Sciatic nerve (tissue), 2 donors: Measurements from ENCODE around the gene SGIP1. TPM values are rescaled to one million over a fixed set of nuclear protein-coding genes. Genes with fewer than 3 reads are reported as not detected.
A peak's percentile ranks its signal among the peaks of the same experiment; 100 is the strongest.
"Not testable (repeated sequence)": the region's sequence is repeated elsewhere in the genome, so short reads cannot be mapped to it uniquely, and the experiment has no call there.

Experiments used
- ATAC-seq: fragments of 200-7000 bp; cut with Tn5 transposase; one replicate; pipeline ENCODE4 v1.9.1; 2020; ENCODE audit warnings: mild to moderate bottlenecking, moderate library complexity
- DNase-seq: peaks from one replicate; pipeline ENCODE4 v3.0.0-alpha.2; 2020; ENCODE audit warnings: low spot score
- intact Hi-C: fragments of 100-400 bp; cut with DNase I; formaldehyde crosslinking; loops from one replicate; pipeline ENCODE4 v1.14.2; 2022
- total RNA-seq: library from RNA; stranded (reverse); fragmentation: NEBNext Ultra II Directional; extraction: Animal tissue kit (Norgen Biotek cat#: 25700); gene quantifications from one replicate; pipeline ENCODE4 v1.2.1, GENCODE V29; 2021
- donor health status: DM: no; HTN: no; CAD: no.
- donor health status: DM: no; HTN: no; CAD: no.

SGIP1 gene
- total RNA-seq, 1 donor from 2014 or later, result 7.0 TPM

DNA sequence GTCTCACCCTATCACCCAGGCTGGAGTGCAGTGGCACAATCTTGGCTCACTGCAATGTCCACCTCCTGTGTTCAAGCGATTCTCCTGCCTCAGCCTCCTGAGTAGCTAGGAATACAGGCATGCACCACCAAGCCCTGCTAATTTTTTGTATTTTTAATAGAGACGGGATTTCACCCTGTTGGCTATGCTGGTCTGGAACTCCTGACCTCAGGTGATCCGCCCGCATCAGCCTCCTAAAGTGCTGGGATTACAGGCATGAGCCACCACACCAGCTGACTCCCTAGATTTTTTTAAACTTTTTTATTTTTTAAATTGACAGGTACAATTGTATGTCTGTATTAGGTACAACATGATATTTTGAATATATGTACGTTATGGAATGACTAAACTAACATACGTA is 200.6 kb downstream of the SGIP1 start:
- DNase-seq, ATAC-seq, intact Hi-C loops: not testable (repeated sequence)

DNA sequence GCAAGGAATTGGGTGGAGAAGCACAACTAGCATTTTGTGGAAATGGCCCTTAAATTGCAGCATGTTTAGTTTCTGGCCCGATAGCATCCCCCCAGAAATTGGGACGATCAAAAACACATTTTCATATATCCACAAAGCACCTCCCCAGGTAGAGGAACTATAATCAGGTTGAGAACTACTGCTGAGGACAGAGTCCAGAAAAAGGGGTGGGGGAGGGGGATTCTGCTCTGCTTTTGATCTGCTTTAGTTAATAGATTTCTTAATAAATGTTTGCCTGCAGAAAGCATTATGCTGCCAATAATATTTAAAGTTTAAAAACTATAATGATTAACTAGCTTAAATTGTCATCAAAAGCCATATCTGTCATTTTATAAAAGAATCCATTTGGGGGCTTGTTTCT is 203.9 kb downstream of the SGIP1 start:
- DNase-seq, result no peak

GRCh38 chr1:66739401-66740157 is 205.6 kb downstream of the SGIP1 start:
- no peak for DNase-seq
- intact Hi-C loops, result no loop called here
- ATAC-seq, result no peak

More for the DNA sequence above, 203.9 kb downstream of the SGIP1 start:
- intact Hi-C loops, result no loop called here
- ATAC-seq, result no peak

DNA sequence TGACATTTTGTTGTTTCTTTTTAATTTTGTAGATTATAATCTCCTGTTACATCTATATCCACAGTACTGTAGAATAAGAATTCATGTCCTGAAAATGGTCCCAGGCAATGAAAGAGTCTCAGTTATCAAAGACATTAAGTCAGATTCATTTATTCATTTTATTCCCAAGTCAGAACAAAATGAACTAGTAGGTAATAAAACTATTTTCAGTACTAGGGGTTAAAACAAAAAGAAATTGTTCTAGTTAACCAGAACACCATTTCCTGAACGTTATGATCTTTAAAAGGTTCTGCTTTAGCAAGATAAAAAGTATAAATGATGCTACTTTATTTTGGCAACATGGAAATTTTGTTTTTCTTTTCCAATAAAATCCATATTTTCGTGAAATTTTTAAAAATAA is 211.5 kb downstream of the SGIP1 start:
- intact Hi-C loops, result no loop called here
- DNase-seq, result no peak
- no peak for ATAC-seq

DNA sequence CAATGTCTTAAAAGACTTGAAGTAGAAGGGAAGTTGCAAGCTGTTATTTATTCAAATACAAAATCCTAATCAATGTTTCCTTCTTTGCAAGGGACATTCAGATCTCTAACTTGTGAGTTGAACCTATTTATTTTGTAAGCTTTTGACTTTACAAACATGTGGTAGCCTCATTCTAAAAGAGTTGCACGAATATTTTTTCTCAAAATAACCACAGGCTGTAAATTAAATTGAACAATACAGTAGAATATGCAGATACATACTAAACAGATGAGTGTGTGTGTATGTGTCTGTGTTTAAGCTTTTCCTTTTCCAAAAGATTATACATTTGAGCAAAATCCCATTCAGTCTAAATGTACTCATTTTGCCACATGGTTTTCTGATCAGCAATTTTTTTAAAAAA is 213.5 kb downstream of the SGIP1 start:
- intact Hi-C loops, result no loop called here
- ATAC-seq (no peak), DNase-seq (no peak)

GRCh38 chr1:66750577-66750976 is 216.6 kb downstream of the SGIP1 start:
- no peak for DNase-seq
- intact Hi-C loops, result no loop called here
- no peak for ATAC-seq

DNA sequence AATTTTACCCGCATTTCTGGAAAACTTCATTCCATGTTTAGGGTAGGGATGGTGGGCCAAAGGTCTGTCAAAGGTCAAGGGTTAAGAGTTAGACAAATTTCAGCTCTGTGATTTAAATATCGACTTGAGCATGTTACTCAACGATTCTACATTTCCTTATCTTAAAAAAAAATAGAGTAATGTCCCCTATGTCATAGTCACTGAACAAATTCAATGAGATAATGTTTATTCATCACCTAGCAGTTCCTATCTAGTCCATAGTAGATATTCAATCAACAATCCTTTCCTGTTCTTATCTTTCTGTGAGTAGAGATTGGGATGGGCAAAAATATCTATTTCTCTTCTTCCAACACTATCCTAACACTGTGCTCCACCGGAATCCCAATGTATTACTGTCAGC is 217.2 kb downstream of the SGIP1 start:
- ATAC-seq (no peak), DNase-seq (no peak)
- intact Hi-C loops, result no loop called here

- peak; percentile 67 for DNase-seq
- peak; percentile 91 for ATAC-seq
- intact Hi-C loops, result no loop called here
Observed at GRCh38 chr1:66752000-66752592, 218.1 kb downstream of the SGIP1 start, which contains the start of gene DYNLT5. DYNLT5 (plus strand) TSS chr1:66752459; CDS start chr1:66754659, 2,200 bp downstream.

GRCh38 chr1:66752671-66753371 is 218.9 kb downstream of the SGIP1 start:
- intact Hi-C loops, result no loop called here
- DNase-seq (no peak), ATAC-seq (peak; percentile 43)

DNA sequence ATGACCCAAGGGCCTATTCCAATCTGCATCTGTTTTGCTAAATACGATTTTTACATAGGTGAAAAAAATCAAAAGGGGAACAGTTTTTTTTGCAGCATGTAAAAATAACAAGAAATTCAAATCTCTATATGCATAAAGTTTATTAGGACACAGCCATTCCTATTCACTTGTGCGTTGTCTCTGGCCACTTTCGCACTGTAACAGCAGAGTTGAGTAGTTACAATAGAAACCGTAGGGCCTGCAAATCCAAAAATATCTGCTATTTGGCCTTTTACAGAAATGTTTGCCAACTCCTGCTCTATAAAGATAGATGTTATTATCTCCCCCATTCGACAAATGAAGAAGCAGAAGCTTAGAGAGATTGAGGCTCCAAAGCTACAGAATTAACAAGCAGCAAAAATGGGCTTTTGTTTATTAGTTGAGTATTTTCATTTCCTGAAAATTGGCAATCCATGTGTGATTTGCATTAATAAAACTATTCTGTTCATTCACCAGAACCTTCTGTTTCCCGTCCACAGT is 223.8 kb downstream of the SGIP1 start:
- DNase-seq (no peak), ATAC-seq (no peak)
- intact Hi-C loops, result no loop called here

DNA sequence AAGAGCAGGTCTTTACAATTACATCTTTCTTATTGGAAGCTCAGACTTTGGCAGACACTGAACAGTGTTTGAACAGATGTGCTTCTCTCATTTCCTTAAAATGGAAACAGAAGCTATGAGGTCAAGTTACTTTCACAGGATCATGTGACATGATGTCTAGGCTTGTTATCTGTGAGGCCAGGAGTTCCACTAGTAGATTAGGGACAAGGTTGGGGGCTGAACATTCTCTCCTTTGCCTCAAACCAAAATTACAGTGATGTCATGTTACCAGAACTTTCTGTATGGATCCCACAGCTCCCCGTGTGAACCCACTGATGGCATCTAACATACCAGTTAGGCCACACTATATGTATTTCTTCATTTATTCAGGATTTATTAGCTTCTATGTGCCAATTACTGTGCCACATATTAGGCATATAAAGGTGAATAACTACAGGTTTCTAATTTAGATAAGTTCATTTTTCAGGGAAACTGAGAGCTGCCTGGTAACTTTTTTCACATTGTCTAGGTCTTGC is 224.3 kb downstream of the SGIP1 start:
- DNase-seq (no peak), ATAC-seq (peak; percentile 72)
- intact Hi-C loops, result no loop called here

- intact Hi-C loops, result no loop called here
- ATAC-seq (no peak), DNase-seq (no peak)
Observed at GRCh38 chr1:66760506-66760905, 226.6 kb downstream of the SGIP1 start.

GRCh38 chr1:66761221-66761620 is 227.3 kb downstream of the SGIP1 start:
- DNase-seq (no peak), ATAC-seq (no peak)
- intact Hi-C loops, result no loop called here

GRCh38 chr1:66764994-66765578 is 231.1 kb downstream of the SGIP1 start:
- intact Hi-C loops, result no loop called here
- ATAC-seq (peak; percentile 56), DNase-seq (no peak)

- DNase-seq (no peak), ATAC-seq (no peak)
- intact Hi-C loops, result no loop called here
Observed at GRCh38 chr1:66767626-66768025, 233.7 kb downstream of the SGIP1 start.

DNA sequence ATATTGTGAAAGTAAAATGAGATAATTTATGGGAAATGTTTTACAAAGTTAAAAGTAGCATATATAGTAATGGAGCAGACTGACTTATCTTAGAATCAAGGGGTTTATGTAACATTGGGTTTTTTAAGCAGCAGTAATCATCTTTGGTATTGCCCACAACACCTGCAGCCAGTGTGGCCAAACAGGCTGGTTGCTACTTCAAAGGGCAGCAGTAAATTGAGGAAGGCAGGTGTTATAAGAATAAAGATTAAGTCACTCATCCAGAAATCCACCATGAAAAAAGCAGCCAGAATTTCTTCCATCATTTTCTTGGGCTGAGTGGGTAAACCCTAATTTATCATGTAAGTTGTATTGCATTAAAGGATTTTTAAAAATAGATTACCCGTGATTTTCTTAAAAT is 235.0 kb downstream of the SGIP1 start:
- no peak for DNase-seq
- no peak for ATAC-seq
- intact Hi-C loops, result no loop called here

DNA sequence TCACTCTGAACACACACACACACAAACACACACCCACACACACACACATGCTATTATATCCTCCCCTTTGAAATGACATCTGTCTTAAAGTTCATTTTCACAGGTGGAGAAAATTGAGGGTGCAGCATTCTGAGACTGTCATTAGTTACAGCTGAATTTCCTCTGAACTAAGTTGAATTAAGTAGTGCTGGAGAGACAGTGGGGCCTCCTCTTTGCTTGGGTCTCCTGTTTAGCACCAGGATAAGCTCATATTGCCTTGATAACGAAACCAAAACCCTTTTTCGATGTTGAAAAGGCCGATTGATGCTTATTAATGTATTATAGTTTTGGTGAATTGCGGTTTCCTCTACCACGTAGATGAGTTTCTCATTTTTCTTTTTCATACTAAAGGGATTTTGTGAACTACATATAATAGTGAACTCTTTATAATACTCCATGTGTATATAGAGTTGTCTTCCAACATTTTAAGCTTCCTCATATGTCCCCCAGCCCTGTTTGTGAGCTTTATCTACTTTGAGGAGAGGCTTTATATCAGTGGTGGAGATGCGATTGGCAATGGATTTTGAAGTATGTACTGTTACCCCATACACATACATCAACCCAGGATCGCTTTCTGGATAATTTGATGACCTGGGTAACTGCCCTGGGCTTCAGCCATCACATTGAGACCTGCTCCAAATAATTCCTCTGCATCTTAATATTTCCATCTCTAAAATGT is 235.7 kb downstream of the SGIP1 start:
- intact Hi-C loops, result no loop called here
- ATAC-seq (no peak), DNase-seq (no peak)

GRCh38 chr1:66770240-66770639 is 236.3 kb downstream of the SGIP1 start:
- intact Hi-C loops, result no loop called here
- DNase-seq (no peak), ATAC-seq (no peak)

DNA sequence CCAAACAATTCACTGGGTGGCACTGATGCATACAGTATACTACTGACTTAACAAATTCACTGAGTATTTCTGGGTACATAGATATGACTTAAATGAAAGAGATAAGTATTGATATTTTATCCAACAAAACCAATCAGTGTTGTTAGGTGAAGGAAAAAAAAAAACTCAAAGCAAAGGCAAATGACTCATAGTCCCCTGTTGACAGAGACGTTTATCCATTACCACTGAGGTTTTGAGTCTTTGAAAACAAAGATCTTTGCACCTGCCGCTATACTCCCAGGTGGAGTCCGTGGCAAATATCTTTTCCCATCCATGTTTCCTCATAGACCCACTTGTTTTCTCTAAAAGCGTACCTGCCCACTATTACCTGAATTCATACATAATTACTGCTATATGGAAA is 236.7 kb downstream of the SGIP1 start:
- no peak for DNase-seq
- ATAC-seq, result no peak
- intact Hi-C loops, result no loop called here
